K562 (cell line): ENCODE data around the gene SLC4A4. TPM values are rescaled to one million over a fixed set of nuclear protein-coding genes. Genes with fewer than 3 reads are reported as not detected.

Experiments
- CBX3 ChIP-seq, 2 experiments: IDR thresholded peaks; 1 replicate in 1 of 2; 2 replicates in 1 of 2; pipeline ENCODE4 v1.6.1; 2012; ENCODE audit warnings: inconsistent platforms in 2 of 2, low read length in 2 of 2, borderline replicate concordance in 1 of 2, control low read depth in 1 of 2
- CC2D1A ChIP-seq: fragments of 450-650 bp; IDR thresholded peaks from 2 replicates; pipeline ENCODE4 v1.6.1; 2017; ENCODE audit warnings: mild to moderate bottlenecking
- DMBX1 ChIP-seq: fragments of 250-450 bp; sonication (Bioruptor Pico); IDR thresholded peaks from 2 replicates; pipeline ENCODE4 v1.8.0; 2022; ENCODE audit warnings: inconsistent platforms, mild to moderate bottlenecking, moderate library complexity, borderline replicate concordance
- EHMT2 ChIP-seq: fragments of 450-650 bp; IDR thresholded peaks from 2 replicates; pipeline ENCODE4 v1.6.1; 2018; ENCODE audit warnings: antibody characterized with exemption
- ESRRA ChIP-seq: fragments of 450-650 bp; IDR thresholded peaks from 2 replicates; pipeline ENCODE4 v1.6.1; 2014; ENCODE audit warnings: low read depth, mild to moderate bottlenecking, moderate library complexity, borderline replicate concordance
- FUS ChIP-seq: fragments of 200-400 bp; formaldehyde crosslinking; optimal IDR thresholded peaks from 2 replicates; pipeline ENCODE3; 2017; ENCODE audit warnings: low read depth, low read length
- HDAC1 ChIP-seq, 2 experiments: fragments of 450-650 bp; IDR thresholded peaks; 2 replicates each; pipeline ENCODE4 v1.6.1; 2016 to 2017; ENCODE audit warnings: inconsistent platforms in 1 of 2, mild to moderate bottlenecking in 1 of 2, moderate library complexity in 1 of 2
- MEIS2 ChIP-seq: fragments of 450-650 bp; IDR thresholded peaks from 2 replicates; pipeline ENCODE4 v1.6.1; 2014; ENCODE audit warnings: mild to moderate bottlenecking; ENCODE audit not compliant: partially characterized antibody
- NR2F6 ChIP-seq: fragments of 450-650 bp; formaldehyde crosslinking; IDR thresholded peaks from 2 replicates; pipeline ENCODE4 v1.4.0; 2020; ENCODE audit warnings: mild to moderate bottlenecking
- PHB2 ChIP-seq: fragments of 450-650 bp; IDR thresholded peaks from 2 replicates; pipeline ENCODE4 v1.6.1; 2017; ENCODE audit warnings: low read depth
- SMARCA4 ChIP-seq: fragments of 450-650 bp; IDR thresholded peaks from 2 replicates; pipeline ENCODE4 v1.6.1; 2016
- SMARCC2 ChIP-seq: fragments of 450-650 bp; IDR thresholded peaks from 2 replicates; pipeline ENCODE4 v1.6.1; 2017; ENCODE audit warnings: antibody characterized with exemption, moderate library complexity, mild to moderate bottlenecking, low read depth
- ZNF444 ChIP-seq: fragments of 250-450 bp; sonication (Bioruptor Pico); IDR thresholded peaks from 2 replicates; pipeline ENCODE4 v1.4.0; 2020; ENCODE audit warnings: mild to moderate bottlenecking, moderate library complexity
- ZNF764 ChIP-seq: fragments of 250-450 bp; sonication (Bioruptor Pico); IDR thresholded peaks from 2 replicates; pipeline ENCODE4 v1.4.0; 2020; ENCODE audit warnings: low read depth, mild to moderate bottlenecking, moderate library complexity
- polyA plus RNA-seq, 8 experiments: library from polyadenylated mRNA; depleted of rRNA in 4 of 8; stranded (reverse) in 5 of 8; unstranded in 3 of 8; fragments of >200 nt; fragmentation: Nextera tagmentation in 2 of 8; fragmentation: Illumina TruSeq in 1 of 8; extraction: Ambion mirVana in 2 of 8; extraction: Trizol in 1 of 8; gene quantifications; 2 replicates each; pipeline versions ENCODE4 v1.2.1 to v1.2.3, GENCODE V29; 2011 to 2014; ENCODE audit warnings: inconsistent platforms in 1 of 8, missing spikeins in 1 of 8
- total RNA-seq, 7 experiments: library from RNA; depleted of rRNA in 6 of 7; stranded (reverse); fragments of >200 nt in 6 of 7; fragmentation: Illumina TruSeq in 2 of 7; extraction: Trizol in 2 of 7; gene quantifications; 2 replicates each; pipeline versions ENCODE4 v1.2.1 to v1.2.3, GENCODE V29; 2011 to 2021; ENCODE audit warnings: low replicate concordance in 1 of 7
- TF ChIP-seq, protein P1 (sequence below), 2 experiments: fragments of 450-650 bp; IDR thresholded peaks; 2 replicates each; pipeline ENCODE4 v1.6.1; 2018; ENCODE audit warnings: mild to moderate bottlenecking in 2 of 2, low read depth in 1 of 2; ENCODE audit not compliant: partially characterized antibody in 2 of 2
- TF ChIP-seq, protein P2 (sequence below), 2 experiments: IDR thresholded peaks in 1 of 2; conservative IDR thresholded peaks in 1 of 2; 2 replicates each; pipeline ENCODE4 v1.6.1; 2016; ENCODE audit warnings: low read depth in 2 of 2, mild to moderate bottlenecking in 1 of 2, missing compliant biosample characterization in 1 of 2, missing genetic modification characterization in 1 of 2, moderate library complexity in 1 of 2
- TF ChIP-seq, protein P3 (sequence below): sonication (generic); formaldehyde crosslinking; IDR thresholded peaks from 2 replicates; pipeline ENCODE4 v1.8.1; 2023; ENCODE audit warnings: mild to moderate bottlenecking, missing genetic modification reagents
- TF ChIP-seq, protein P4 (sequence below): fragments of 450-650 bp; formaldehyde crosslinking; IDR thresholded peaks from 2 replicates; pipeline ENCODE4 v1.4.0; 2022; ENCODE audit warnings: mild to moderate bottlenecking, moderate library complexity

SLC4A4 gene
- total and polyA plus RNA-seq, 9 of the 15 experiments (the other 6 are each of a cell fraction or from before 2014, with no cell fraction given): 0.01 to 0.18 (median 0.07) TPM; not detected in 2

DNA sequence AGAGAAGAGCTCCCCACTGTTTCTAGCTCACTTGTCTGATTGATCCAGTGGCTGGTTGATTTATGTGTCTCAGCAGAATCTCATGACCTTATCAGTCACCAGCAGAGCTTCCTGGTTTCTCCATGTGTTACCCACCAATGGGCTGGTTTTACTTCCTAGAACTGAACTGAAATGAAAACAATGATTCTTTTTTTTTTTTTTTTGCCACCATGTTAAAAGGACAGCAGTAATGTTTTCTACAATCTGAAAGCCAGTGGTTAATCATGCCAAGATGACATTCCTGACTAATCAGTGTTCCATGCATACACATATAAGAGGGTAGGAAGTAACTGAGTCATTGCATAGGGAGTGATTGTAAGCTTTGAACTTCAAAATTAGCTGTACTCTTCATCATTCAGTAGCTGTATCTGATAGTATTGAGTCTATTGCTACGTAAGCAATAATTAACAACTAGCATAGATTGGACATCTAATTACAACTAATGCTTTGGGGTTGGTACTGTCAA is 67.7 kb downstream of the SLC4A4 start (continued):
- TF ChIP-seq NR2F6 (CRISPR knock-in tag) (no peak), EHMT2 (peak; percentile 47; the same call in 1 of the 2 replicates), FUS (peak; percentile 25), ZNF444 (CRISPR knock-in tag) (no peak), CC2D1A (peak; percentile 77), SMARCC2 (peak; percentile 75), MEIS2 (peak; percentile 100), ZNF764 (CRISPR knock-in tag) (no peak), DMBX1 (CRISPR knock-in tag) (no peak), CBX3 (IDR thresholded peaks at IDR 0.05; ENCODE audit: borderline replicate concordance in 1 of 2, low read length in 2 of 2) (peak in 1 of 2 experiments; percentile 39; a peak in 1 of 3 replicates), SMARCA4 (peak; percentile 90), ESRRA (peak; percentile 54), HDAC1 (IDR thresholded peaks at IDR 0.05) (0 out of 4 replicates have a peak, but pooled peaks of 1 of the 2 experiments have one; percentile 26), PHB2 (0 out of 2 replicates have a peak, but pooled peaks have one; percentile 23)
- TF ChIP-seq, protein P1, sequence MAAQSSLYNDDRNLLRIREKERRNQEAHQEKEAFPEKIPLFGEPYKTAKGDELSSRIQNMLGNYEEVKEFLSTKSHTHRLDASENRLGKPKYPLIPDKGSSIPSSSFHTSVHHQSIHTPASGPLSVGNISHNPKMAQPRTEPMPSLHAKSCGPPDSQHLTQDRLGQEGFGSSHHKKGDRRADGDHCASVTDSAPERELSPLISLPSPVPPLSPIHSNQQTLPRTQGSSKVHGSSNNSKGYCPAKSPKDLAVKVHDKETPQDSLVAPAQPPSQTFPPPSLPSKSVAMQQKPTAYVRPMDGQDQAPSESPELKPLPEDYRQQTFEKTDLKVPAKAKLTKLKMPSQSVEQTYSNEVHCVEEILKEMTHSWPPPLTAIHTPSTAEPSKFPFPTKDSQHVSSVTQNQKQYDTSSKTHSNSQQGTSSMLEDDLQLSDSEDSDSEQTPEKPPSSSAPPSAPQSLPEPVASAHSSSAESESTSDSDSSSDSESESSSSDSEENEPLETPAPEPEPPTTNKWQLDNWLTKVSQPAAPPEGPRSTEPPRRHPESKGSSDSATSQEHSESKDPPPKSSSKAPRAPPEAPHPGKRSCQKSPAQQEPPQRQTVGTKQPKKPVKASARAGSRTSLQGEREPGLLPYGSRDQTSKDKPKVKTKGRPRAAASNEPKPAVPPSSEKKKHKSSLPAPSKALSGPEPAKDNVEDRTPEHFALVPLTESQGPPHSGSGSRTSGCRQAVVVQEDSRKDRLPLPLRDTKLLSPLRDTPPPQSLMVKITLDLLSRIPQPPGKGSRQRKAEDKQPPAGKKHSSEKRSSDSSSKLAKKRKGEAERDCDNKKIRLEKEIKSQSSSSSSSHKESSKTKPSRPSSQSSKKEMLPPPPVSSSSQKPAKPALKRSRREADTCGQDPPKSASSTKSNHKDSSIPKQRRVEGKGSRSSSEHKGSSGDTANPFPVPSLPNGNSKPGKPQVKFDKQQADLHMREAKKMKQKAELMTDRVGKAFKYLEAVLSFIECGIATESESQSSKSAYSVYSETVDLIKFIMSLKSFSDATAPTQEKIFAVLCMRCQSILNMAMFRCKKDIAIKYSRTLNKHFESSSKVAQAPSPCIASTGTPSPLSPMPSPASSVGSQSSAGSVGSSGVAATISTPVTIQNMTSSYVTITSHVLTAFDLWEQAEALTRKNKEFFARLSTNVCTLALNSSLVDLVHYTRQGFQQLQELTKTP (IDR thresholded peaks at IDR 0.05; ENCODE audit: low read depth in 1 of 2, partially characterized antibody in 2 of 2): peak in 1 of 2 experiments; percentile 24
- TF ChIP-seq, protein P2, sequence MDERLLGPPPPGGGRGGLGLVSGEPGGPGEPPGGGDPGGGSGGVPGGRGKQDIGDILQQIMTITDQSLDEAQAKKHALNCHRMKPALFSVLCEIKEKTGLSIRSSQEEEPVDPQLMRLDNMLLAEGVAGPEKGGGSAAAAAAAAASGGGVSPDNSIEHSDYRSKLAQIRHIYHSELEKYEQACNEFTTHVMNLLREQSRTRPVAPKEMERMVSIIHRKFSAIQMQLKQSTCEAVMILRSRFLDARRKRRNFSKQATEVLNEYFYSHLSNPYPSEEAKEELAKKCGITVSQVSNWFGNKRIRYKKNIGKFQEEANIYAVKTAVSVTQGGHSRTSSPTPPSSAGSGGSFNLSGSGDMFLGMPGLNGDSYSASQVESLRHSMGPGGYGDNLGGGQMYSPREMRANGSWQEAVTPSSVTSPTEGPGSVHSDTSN (CRISPR knock-in tag; IDR thresholded peaks at IDR 0.05; ENCODE audit: low read depth): peak; percentile 70
- TF ChIP-seq, protein P2 (tag; conservative IDR thresholded peaks at IDR 0.05; ENCODE audit: low read depth): peak; percentile 99
- TF ChIP-seq, protein P3, sequence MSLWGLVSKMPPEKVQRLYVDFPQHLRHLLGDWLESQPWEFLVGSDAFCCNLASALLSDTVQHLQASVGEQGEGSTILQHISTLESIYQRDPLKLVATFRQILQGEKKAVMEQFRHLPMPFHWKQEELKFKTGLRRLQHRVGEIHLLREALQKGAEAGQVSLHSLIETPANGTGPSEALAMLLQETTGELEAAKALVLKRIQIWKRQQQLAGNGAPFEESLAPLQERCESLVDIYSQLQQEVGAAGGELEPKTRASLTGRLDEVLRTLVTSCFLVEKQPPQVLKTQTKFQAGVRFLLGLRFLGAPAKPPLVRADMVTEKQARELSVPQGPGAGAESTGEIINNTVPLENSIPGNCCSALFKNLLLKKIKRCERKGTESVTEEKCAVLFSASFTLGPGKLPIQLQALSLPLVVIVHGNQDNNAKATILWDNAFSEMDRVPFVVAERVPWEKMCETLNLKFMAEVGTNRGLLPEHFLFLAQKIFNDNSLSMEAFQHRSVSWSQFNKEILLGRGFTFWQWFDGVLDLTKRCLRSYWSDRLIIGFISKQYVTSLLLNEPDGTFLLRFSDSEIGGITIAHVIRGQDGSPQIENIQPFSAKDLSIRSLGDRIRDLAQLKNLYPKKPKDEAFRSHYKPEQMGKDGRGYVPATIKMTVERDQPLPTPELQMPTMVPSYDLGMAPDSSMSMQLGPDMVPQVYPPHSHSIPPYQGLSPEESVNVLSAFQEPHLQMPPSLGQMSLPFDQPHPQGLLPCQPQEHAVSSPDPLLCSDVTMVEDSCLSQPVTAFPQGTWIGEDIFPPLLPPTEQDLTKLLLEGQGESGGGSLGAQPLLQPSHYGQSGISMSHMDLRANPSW: no peak
- TF ChIP-seq, protein P4, sequence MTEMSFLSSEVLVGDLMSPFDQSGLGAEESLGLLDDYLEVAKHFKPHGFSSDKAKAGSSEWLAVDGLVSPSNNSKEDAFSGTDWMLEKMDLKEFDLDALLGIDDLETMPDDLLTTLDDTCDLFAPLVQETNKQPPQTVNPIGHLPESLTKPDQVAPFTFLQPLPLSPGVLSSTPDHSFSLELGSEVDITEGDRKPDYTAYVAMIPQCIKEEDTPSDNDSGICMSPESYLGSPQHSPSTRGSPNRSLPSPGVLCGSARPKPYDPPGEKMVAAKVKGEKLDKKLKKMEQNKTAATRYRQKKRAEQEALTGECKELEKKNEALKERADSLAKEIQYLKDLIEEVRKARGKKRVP (CRISPR knock-in tag): no peak
